Vagina (tissue), 2 donors: ENCODE measurements around the gene KIR2DL1. TPM values are rescaled to one million over a fixed set of nuclear protein-coding genes. Genes with fewer than 3 reads are reported as not detected.
"Not testable (repeated sequence)": the region's sequence is repeated elsewhere in the genome, so short reads cannot be mapped to it uniquely, and the experiment has no call there.

ENCODE experiments used
- DNase-seq, 2 donors: peaks; one replicate each; pipeline ENCODE4 v3.0.0-alpha.2; 2017; ENCODE audit errors: extremely low spot score in 2 of 2
- H3K27ac ChIP-seq: fragments of 200-600 bp; sonication (generic); one replicate; pipeline ENCODE4 v1.5.1; 2019
- H3K27me3 ChIP-seq: fragments of 200-600 bp; sonication (generic); one replicate; pipeline ENCODE4 v1.5.1; 2019
- H3K36me3 ChIP-seq, 2 donors: fragments of 200-600 bp; sonication (generic); one replicate each; pipeline ENCODE4 v1.5.1; 2017 to 2019
- H3K4me1 ChIP-seq: fragments of 200-600 bp; sonication (generic); one replicate; pipeline ENCODE4 v1.5.1; 2019
- H3K4me3 ChIP-seq, 2 donors: fragments of 200-600 bp; sonication (generic); 1 replicate in 1 of 2; 2 replicates in 1 of 2; pipeline ENCODE4 v1.5.1; 2016 to 2019
- H3K9me3 ChIP-seq: fragments of 200-600 bp; sonication (generic); one replicate; pipeline ENCODE4 v1.5.1; 2019
- CTCF ChIP-seq, 3 experiments: fragments of 450-650 bp in 2 of 3; fragments of 200-600 bp in 1 of 3; sonication (generic) in 1 of 3; IDR thresholded peaks; one replicate each; pipeline ENCODE4 v1.5.1; 2017 to 2019; ENCODE audit warnings: antibody characterized with exemption in 3 of 3, mild to moderate bottlenecking in 2 of 3, moderate library complexity in 2 of 3
- POLR2A ChIP-seq, 2 donors: fragments of 450-650 bp; IDR thresholded peaks; one replicate each; pipeline ENCODE4 v1.6.1; 2017; ENCODE audit warnings: antibody characterized with exemption in 2 of 2, mild to moderate bottlenecking in 2 of 2, moderate library complexity in 2 of 2
- POLR2AphosphoS5 ChIP-seq, 2 donors: sonication (generic); formaldehyde crosslinking; IDR thresholded peaks; one replicate each; pipeline ENCODE4 v1.9.0; 2017; ENCODE audit warnings: antibody characterized with exemption in 2 of 2, mild to moderate bottlenecking in 2 of 2, low read depth in 1 of 2; ENCODE audit not compliant: insufficient read depth in 1 of 2
- intact Hi-C: fragments of 100-400 bp; cut with DNase I; formaldehyde crosslinking; loops from one replicate; pipeline ENCODE4 v1.15.1; 2023
- total RNA-seq: library from RNA; depleted of rRNA; stranded (reverse); fragments of >200 nt; gene quantifications from one replicate; pipeline ENCODE4 v1.2.3, GENCODE V29; 2016

The KIR2DL1 gene
- total RNA-seq, 1 donor from 2014 or later: not detected

- intact Hi-C loops: no loop called here
Observed at GRCh38 chr19:54728167-54728566, 41.4 kb upstream of the KIR2DL1 start.

GRCh38 chr19:54729416-54730188 is 40.0 kb upstream of the KIR2DL1 start:
- no peak overlapping the region for H3K4me3 ChIP-seq
- no peaks in the 10 kb centered on the region for H3K36me3 ChIP-seq
- intact Hi-C loops: no loop called here
- TF ChIP-seq POLR2A (IDR thresholded peaks at IDR 0.05): no peak
- no peak for TF ChIP-seq POLR2AphosphoS5 (IDR thresholded peaks at IDR 0.05; ENCODE audit: insufficient read depth in 1 of 2, low read depth in 1 of 2)
- no peak for TF ChIP-seq CTCF (IDR thresholded peaks at IDR 0.05)
- no peak overlapping the region for H3K27ac ChIP-seq
- no peaks in the 10 kb centered on the region for H3K27me3 ChIP-seq
- H3K9me3 ChIP-seq: no peaks in the 10 kb centered on the region
- DNase-seq: peak in 1 of 2 donors; percentile 72
- no peaks in the 10 kb centered on the region for H3K4me1 ChIP-seq

More at GRCh38 chr19:54728167-54728566, 41.4 kb upstream of the KIR2DL1 start:
- TF ChIP-seq POLR2A (IDR thresholded peaks at IDR 0.05) (no peak), CTCF (IDR thresholded peaks at IDR 0.05) (no peak), POLR2AphosphoS5 (IDR thresholded peaks at IDR 0.05; ENCODE audit: insufficient read depth in 1 of 2, low read depth in 1 of 2) (no peak)
- Histone ChIP-seq H3K36me3 (no peaks in the 10 kb centered on the region), H3K4me3 (no peak overlapping the region), H3K27ac (no peak overlapping the region), H3K9me3 (no peaks in the 10 kb centered on the region), H3K4me1 (no peaks in the 10 kb centered on the region), H3K27me3 (no peaks in the 10 kb centered on the region)
- peak in 1 of 2 donors; percentile 61 for DNase-seq

- no peaks in the 10 kb centered on the region for H3K9me3 ChIP-seq
- H3K36me3 ChIP-seq: no peaks in the 10 kb centered on the region
- H3K27ac ChIP-seq: no peak overlapping the region
- no peaks in the 10 kb centered on the region for H3K4me1 ChIP-seq
- intact Hi-C loops: no loop called here
- no peak for TF ChIP-seq POLR2A (IDR thresholded peaks at IDR 0.05)
- TF ChIP-seq CTCF (IDR thresholded peaks at IDR 0.05): no peak
- TF ChIP-seq POLR2AphosphoS5 (IDR thresholded peaks at IDR 0.05; ENCODE audit: insufficient read depth in 1 of 2, low read depth in 1 of 2): no peak
- DNase-seq: no peak
- no peak overlapping the region for H3K4me3 ChIP-seq
- no peaks in the 10 kb centered on the region for H3K27me3 ChIP-seq
Observed at GRCh38 chr19:54731191-54731590, 38.4 kb upstream of the KIR2DL1 start.

GRCh38 chr19:54738306-54738705 is 31.3 kb upstream of the KIR2DL1 start, which contains the start of gene KIR2DL3:
Gene KIR2DL3, plus strand, starts transcription at chr19:54738513. Its CDS starts 33 bp downstream, at chr19:54738546.
- intact Hi-C loops, H3K36me3 ChIP-seq, H3K4me1 ChIP-seq, H3K27me3 ChIP-seq, DNase-seq, H3K4me3 ChIP-seq, H3K9me3 ChIP-seq, H3K27ac ChIP-seq: not testable (repeated sequence)

- H3K27ac ChIP-seq: no peak overlapping the region
- no peaks in the 10 kb centered on the region for H3K9me3 ChIP-seq
- H3K4me3 ChIP-seq: no peak overlapping the region
- intact Hi-C loops: no loop called here
- no peak for TF ChIP-seq CTCF (IDR thresholded peaks at IDR 0.05)
- no peak for TF ChIP-seq POLR2A (IDR thresholded peaks at IDR 0.05)
- TF ChIP-seq POLR2AphosphoS5 (IDR thresholded peaks at IDR 0.05; ENCODE audit: insufficient read depth in 1 of 2, low read depth in 1 of 2): no peak
- no peaks in the 10 kb centered on the region for H3K27me3 ChIP-seq
- no peaks in the 10 kb centered on the region for H3K4me1 ChIP-seq
- no peaks in the 10 kb centered on the region for H3K36me3 ChIP-seq
- DNase-seq: no peak
Observed at GRCh38 chr19:54738715-54739114, 30.9 kb upstream of the KIR2DL1 start.
